ENCODE measurements around the gene FBLN1. TPM values are rescaled to one million over a fixed set of nuclear protein-coding genes. Genes with fewer than 3 reads are reported as not detected.
"Not testable (repeated sequence)": the region's sequence is repeated elsewhere in the genome, so short reads cannot be mapped to it uniquely, and the experiment has no call there.

The FBLN1 gene
- total RNA-seq, 1 donor from 2014 or later: 12.2 TPM

- no peak for DNase-seq (ENCODE audit: low read depth)
These were observed 99.5 kb downstream of the FBLN1 start for GRCh38 chr22:45602004-45602733.

GRCh38 chr22:45602824-45603595 lies 100.3 kb downstream of the FBLN1 start:
- DNase-seq (ENCODE audit: low read depth): no peak

- no peak for DNase-seq (ENCODE audit: low read depth)
These were observed 100.9 kb downstream of the FBLN1 start for GRCh38 chr22:45603619-45604018.

- DNase-seq (ENCODE audit: low read depth): not testable (repeated sequence)
These were observed 105.4 kb downstream of the FBLN1 start for GRCh38 chr22:45608045-45608444.

GRCh38 chr22:45608763-45609180 lies 106.1 kb downstream of the FBLN1 start:
- DNase-seq (ENCODE audit: low read depth): peak; percentile 97

GRCh38 chr22:45612451-45612901 lies 109.8 kb downstream of the FBLN1 start:
- peak; percentile 99 for DNase-seq (ENCODE audit: low read depth)

GRCh38 chr22:45612940-45613339 lies 110.3 kb downstream of the FBLN1 start:
- DNase-seq (ENCODE audit: low read depth): peak; percentile 71

GRCh38 chr22:45615364-45615763 lies 112.7 kb downstream of the FBLN1 start:
- no peak for DNase-seq (ENCODE audit: low read depth)

GRCh38 chr22:45616432-45616831 lies 113.7 kb downstream of the FBLN1 start:
- DNase-seq (ENCODE audit: low read depth): no peak

GRCh38 chr22:45617948-45618347 lies 115.3 kb downstream of the FBLN1 start:
- DNase-seq (ENCODE audit: low read depth): no peak

- DNase-seq (ENCODE audit: low read depth): no peak
These were observed 118.0 kb downstream of the FBLN1 start for GRCh38 chr22:45620706-45621105.

GRCh38 chr22:45621836-45622600 lies 119.3 kb downstream of the FBLN1 start:
- no peak for DNase-seq (ENCODE audit: low read depth)

- not testable (repeated sequence) for DNase-seq (ENCODE audit: low read depth)
These were observed 120.9 kb downstream of the FBLN1 start for GRCh38 chr22:45623464-45624145.

GRCh38 chr22:45626198-45626651 lies 123.5 kb downstream of the FBLN1 start:
- DNase-seq (ENCODE audit: low read depth): no peak

- DNase-seq (ENCODE audit: low read depth): no peak
These were observed 125.0 kb downstream of the FBLN1 start for GRCh38 chr22:45627489-45628233.

GRCh38 chr22:45628515-45628914 lies 125.8 kb downstream of the FBLN1 start:
- no peak for DNase-seq (ENCODE audit: low read depth)

GRCh38 chr22:45629469-45630089 lies 126.9 kb downstream of the FBLN1 start:
- no peak for DNase-seq (ENCODE audit: low read depth)

GRCh38 chr22:45630436-45630835 lies 127.8 kb downstream of the FBLN1 start:
- no peak for DNase-seq (ENCODE audit: low read depth)

GRCh38 chr22:45631140-45631840 lies 128.6 kb downstream of the FBLN1 start:
- DNase-seq (ENCODE audit: low read depth): no peak
